SIG-M5 treated with dmso at 0.1 percent for 504 hours (cell line): Measurements from ENCODE around the gene C1QC.

ENCODE experiments used
- DNase-seq: peaks from one replicate; lab custom pipeline; 2025; ENCODE audit not compliant: unreplicated experiment; lab: John Stamatoyannopoulos, UW

C1QC gene

DNA sequence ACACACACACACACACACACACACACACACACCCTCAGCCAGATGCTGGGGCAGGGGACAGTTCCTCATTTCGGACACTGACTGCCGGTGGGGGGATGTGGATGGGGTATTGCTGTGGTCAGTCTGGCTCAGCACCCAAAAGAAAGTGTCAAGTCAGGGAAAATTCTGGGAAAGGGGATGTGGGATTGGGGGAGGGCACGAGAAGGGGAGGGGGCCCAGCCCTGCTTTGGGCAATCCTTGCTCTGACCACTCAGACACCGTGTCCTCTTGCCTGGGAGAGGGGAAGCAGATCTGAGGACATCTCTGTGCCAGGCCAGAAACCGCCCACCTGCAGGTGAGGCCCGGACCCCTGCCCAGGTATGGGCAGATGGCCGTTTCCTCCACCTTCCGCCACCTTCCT is at the start of gene C1QC:
Gene C1QC (plus strand): TSS at position 253 of the 400 bp plus-strand sequence. CDS start 391 bp downstream, outside the sequence.
- no peak for DNase-seq

DNA sequence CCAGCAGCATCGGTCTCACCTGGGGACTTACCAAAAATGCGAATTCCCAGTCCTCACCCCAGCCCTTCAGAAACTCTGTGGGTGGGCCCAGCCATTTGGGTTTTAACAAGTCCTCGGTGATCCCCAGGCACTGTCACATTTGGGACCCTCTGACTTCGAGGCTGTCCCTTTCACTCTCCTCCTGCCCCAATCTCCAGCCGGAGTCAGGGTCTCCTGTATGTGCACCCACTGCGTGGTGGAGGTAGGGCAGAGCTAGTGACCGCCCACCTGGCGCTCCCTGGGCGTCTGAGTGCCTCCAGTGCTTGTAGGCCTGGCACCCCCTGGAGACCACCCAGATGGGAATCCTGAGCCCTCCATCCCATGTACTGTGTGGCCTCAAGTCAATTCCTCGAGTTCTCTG is 49.0 kb upstream of the C1QC start:
- DNase-seq, result no peak

DNA sequence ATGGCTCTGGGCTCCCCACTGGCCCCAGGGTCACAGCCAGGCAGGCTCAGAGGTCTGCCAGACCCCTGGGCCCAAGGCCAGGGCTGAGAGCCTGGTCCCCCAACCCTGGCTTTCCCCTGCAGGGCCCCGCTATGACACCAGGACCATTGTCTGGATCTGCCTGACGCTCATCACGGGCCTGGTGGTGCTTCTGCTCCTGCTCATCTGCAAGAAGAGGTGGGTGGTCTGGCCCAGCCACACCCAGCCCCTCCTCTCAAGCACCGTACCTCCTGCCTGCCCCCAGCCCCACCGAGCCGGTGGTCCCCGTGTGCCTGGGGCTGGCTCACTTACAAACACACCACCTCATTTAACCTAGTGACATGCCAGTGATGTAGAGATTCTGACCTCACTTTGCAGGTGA is 48.3 kb upstream of the C1QC start:
- no peak for DNase-seq

DNA sequence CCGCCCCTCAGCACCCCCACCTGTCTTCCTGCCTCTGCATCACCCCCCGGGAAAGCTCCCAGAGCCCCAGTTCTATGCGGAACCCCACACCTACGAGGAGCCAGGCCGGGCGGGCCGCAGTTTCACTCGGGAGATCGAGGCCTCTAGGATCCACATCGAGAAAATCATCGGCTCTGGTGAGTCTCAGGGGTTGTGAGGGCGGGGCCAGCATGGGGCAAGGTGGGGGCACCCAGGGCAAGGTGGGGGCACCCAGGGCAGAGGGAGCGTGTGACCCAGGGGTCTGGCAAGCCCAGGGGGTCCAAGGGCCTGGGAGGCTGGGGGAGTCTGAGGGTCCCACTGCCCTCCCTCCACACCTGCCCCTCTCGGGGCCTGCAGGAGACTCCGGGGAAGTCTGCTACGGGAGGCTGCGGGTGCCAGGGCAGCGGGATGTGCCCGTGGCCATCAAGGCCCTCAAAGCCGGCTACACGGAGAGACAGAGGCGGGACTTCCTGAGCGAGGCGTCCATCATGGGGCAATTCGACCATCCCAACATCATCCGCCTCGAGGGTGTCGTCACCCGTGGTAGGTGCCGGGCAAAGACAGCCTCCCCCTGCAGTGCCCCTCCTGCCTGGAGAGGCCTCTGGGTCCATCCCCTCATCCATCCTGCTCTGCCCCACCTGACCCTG is 46.0 kb upstream of the C1QC start:
- DNase-seq, result no peak

DNA sequence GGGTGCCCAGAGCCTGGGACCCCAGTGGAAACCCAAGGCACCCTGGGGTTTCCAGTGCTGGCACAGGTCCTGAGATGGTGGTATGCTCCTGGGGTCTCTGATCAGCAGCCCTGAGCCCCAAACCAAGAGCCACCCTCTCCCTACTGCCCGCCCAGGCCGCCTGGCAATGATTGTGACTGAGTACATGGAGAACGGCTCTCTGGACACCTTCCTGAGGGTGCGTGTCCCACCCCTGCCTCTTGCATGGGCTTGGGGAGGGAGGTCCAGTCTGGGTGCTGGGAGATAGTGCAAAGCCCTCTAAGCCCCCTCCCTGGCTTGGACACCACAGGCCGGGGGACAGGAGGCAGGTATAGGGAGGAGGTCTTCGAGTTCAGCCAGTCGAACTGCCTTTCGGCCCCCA is 45.4 kb upstream of the C1QC start:
- no peak for DNase-seq

DNA sequence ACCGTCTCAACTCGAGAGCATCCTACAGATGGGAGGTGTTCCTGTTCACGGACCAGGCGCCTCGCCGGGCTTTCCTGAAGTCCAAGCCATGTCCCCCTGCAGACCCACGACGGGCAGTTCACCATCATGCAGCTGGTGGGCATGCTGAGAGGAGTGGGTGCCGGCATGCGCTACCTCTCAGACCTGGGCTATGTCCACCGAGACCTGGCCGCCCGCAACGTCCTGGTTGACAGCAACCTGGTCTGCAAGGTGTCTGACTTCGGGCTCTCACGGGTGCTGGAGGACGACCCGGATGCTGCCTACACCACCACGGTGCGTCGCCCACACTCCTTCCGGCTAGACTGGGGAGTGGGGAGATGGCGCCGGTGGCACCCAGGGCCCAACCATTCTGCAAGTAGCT is 44.7 kb upstream of the C1QC start:
- DNase-seq, result no peak

DNA sequence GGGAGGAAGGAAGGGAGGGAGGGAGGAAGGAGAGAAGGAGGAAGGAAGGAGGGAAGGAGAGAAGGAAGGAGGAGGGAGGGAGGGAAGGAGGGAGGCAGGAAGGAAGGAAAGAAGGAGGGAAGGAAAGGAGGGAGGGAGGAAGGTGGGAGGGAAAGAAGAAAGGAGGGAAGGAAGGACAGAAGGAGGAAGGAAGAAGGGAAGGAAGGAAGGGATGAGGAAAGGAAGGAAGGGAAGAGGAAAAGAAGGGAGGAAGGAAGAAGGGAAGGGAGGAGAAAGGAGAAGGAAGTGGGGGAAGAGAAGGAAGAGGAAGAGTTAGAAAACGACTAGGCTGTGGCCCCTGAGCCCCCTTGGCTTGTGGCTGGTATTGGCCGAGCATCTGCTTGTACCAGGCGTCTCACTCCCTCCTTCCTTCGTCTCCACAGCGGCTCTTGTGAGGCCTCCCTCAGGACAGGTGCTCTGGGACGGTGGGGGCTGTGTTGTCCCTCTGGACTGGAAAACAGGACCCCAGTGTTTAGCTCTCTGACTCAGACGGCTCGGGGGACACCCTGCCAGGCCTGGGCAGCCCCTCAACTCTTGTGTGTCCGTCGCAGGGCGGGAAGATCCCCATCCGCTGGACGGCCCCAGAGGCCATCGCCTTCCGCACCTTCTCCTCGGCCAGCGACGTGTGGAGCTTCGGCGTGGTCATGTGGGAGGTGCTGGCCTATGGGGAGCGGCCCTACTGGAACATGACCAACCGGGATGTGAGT is 43.2 kb upstream of the C1QC start:
- no peak for DNase-seq

DNA sequence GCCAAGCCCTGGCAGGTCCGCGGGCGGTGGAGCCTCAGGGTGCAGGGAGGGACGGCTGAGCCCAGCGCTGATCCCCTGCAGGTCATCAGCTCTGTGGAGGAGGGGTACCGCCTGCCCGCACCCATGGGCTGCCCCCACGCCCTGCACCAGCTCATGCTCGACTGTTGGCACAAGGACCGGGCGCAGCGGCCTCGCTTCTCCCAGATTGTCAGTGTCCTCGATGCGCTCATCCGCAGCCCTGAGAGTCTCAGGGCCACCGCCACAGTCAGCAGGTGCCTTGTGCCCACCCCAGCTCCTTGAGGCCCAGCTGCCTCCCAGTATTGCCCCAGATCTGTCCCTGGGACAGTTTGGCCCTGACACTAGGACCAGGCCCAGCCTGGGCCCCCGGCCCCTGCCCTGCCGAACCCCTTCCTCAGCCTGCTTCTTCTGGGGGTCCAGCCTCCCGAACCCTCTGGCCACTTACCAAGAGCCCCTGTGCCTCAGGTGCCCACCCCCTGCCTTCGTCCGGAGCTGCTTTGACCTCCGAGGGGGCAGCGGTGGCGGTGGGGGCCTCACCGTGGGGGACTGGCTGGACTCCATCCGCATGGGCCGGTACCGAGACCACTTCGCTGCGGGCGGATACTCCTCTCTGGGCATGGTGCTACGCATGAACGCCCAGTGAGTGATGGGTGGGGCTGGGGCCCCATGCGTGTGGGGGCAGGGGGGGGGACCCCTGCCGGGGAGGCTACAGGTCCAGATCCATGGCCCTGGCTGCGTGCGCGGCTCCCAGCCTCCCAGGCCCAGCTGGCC is 42.4 kb upstream of the C1QC start:
- no peak for DNase-seq

DNA sequence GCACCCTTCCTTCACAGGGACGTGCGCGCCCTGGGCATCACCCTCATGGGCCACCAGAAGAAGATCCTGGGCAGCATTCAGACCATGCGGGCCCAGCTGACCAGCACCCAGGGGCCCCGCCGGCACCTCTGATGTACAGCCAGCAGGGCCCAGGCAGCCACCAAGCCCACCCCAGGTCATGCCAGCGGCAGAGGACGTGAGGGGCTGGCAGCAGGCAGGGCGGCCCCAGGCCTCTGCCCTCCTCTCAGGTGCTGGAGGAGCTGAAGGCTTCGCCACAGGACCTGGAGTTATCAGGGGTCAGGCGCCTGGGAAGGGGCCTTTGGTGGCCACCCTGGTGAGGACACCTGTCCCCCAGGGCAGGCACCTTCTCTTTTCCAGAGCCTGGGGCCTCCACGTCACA is 41.8 kb upstream of the C1QC start:
- DNase-seq, result no peak

DNA sequence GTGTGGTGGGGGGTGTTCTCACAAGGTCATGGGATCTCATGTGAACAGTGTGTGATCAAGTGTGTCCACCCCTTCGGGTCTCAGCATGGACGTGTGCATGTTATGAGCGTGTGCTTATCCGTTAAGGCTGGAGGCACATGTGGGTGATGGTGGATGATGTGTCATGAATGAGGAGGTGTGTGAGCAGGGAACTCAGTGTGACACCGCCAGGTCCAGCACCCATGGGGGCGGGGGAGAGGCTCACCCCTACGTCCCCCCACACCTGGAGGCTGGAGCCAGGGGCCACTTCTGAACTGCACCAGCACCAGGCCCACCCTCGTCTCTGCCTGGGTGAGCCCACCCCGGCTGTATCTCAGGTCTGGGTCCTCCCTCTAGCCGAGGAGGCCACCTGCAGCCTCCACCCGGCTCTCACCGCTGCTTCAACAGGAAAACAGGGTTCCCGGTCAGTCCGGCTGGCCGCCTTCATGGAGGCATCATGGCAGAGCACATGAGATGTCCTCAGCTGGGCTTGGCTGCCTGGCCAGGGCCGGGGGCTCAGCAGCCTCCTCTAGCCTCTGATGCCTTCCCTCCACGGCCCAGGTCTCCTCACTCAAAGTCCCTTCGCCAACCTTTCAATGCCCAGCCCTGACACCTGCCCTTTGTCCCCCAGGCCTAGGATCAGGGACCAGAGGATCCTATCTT is 41.2 kb upstream of the C1QC start:
- no peak for DNase-seq

DNA sequence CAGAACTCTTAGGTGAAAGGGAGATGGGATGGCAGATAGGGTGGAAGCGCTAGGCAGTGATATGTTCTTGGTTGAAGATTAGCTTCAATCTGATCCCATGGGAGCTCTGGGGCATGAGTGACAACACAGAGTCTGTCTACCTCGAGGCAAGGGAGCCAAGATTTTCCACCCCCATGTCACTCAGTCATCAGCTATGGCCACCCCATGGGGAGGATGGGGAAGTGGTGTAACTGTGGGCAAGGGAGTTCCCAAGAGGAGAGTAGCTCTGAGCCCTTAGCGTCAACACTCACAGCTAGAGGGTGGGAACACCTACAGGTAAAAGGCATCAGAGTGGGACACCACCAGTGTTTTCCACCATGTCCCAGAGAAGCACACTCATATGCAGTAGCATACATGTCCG is 37.3 kb upstream of the C1QC start:
- no peak for DNase-seq

DNA sequence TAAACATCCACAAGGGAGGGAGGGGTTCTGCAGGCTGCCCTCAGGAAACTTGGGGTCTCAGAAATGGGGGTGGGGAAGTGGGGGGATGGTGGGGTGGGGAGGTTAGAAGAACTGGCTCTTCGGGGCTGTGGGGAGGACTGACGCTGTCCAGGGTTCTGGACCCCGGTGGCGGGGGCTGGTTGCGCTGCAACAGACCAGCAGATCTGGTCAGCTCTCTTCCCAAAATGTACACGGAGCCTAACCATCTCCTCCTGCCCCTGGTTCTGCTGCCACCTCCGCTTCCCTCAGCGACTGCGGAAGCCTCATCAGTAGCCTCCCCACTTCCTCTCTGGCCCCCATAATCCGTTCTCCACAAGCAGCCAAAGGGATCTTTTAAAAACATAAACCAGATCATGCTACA is 36.3 kb upstream of the C1QC start:
- DNase-seq, result no peak

DNA sequence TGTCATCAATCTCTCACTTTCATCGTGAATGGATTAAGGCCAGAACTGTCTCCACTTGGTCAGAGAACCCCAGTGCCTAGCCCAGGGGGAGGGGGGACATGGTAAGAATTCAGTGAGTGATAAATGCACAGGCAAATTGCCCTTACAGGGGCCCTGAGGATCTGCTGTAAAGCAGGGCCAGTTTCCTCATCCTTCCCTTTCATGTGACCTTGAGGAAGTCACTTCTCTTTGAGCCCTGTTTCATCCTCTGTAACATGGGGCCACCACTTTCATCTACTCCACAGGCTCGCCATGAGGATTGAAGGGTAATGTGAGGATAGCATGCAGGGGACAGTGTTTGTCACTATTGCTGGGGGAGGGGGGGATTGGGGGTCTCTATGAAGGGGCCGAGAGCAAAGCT is 35.1 kb upstream of the C1QC start:
- no peak for DNase-seq

DNA sequence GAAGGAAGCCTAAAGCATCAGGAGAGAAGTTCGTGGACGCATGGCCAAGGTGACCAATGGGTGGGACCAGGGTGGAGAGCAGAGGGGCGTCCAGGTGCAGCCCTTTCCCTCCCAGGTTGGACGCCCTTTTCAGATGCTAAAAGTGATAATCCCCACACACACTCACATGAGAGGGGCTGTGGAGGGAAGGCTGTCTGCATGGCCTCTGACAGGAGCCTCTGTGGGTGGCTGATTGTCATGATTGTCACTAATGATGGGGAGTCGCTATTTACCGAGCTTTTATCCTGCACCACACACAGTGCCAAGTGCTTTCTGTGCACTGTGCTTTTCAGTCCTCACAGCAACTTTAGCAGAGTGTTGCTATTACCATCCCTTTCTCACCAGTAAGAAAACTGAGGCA is 34.1 kb upstream of the C1QC start:
- no peak for DNase-seq

DNA sequence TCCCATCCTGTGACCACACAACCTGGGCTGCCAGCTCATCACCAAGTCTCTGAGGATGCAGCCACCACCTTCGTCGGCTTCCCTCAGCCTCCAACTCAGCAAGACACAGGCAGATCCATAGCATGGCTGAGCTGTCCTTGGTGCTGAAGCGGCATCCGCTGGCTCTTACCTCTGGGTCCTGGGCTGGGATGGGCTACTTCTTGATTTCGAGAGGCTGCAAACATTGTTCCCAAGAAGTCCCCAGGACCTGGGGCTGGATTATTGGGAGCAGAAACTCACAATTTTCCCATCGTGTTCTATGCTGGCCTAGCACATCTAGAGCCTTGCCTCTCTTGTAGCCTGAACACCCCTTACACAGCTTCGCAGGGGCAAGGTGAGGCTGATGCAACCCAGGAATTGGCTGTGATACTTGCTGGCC is 31.9 kb upstream of the C1QC start:
- DNase-seq, result peak; percentile 18

DNA sequence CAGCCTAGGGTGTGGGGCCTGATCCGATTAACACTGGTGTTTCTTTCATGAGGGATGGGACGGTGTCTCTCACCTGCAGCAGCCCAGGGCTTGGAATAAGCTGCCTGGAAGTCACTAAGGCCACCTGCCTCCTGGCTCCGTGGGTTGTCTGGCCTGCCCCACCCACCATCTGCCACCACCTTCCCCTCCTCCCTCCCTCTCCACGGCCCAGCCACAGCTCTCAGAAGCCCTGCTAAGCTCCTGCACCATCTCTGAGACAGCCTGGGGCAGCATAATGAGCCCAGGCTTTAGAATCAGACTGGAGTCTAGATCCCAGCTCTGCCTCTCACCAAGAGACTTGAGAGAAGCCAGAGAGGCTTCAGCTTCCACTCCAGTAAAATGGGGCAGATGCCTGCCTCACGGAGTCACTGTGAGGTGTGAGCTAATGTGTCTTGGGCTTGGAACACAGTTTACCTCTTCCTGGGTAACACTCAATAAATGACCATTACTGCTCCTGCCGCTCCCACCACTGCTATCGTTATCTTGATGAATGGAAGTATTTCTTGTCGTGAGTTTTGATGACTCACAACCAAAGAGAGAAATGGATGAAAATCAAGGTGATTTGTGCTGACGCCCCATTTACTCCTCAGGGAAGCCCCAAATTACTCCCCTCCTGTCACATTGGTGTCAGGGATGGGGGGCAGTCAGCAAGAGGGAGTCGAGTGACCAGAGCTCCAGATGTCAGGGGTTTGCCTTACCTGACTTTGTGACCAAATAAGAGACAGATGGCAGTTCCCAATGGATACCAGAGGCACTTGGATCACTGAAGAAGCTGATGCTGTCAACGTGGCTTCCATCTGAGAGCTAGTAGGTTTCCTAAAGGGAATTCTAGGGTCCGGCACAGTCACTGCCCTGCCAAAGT is 30.5 kb upstream of the C1QC start:
- DNase-seq, result no peak

DNA sequence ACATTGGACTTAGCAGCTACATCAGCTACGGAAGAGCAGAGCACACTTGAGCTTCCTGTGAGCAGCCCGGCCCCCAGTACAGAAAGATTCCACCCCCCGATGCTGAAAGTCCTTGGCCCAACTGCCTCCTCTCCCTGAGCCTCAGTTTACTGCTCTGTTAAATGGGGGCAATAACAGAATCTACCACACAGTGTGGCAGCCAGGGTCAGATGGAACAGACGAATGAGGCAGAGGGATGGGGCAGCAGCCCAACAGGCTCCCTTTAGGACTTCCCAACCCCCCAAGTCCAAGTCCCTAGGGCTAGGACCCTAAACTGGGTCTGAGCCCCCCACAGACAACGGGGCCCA is 29.9 kb upstream of the C1QC start:
- no peak for DNase-seq

DNA sequence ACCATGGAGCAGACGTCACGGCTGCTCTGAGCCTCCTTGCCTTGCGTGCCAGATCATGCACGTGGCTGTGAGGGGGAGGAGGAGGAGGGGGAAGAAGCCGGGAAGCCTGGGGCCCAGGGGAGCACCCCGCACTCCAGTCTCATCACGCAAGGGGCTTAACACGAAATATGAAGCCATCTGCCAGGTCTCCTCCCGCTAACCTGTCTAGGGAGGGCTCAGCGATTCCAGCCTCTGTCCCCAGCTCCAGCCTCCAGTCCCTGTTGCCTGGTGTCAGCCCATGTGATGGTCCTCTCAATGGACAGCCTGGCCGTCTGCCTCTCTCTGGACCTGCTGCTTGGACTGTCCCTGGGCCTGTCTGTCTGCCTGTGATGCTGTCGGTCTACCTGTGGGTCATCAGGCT is 29.5 kb upstream of the C1QC start:
- DNase-seq, result no peak

DNA sequence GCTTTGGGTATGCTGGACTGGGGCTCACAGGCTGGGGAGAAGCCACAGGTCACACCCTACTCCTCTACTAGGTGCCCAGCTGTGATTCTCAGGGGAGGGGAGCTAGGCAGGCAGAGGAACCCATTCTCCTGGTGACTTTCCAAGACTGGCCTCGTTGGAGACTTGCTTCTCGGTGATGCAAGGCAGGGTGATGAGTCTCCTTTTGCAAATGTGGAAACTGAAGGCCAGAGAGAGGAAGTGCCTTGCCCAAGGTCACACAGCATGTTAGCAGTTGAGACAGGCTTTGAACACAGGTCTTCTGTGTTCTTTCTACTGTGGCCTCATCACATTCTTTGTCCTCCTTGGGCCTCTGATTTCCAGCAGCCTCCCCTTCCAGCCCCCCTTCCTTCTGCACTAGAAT is 27.5 kb upstream of the C1QC start:
- DNase-seq, result no peak

DNA sequence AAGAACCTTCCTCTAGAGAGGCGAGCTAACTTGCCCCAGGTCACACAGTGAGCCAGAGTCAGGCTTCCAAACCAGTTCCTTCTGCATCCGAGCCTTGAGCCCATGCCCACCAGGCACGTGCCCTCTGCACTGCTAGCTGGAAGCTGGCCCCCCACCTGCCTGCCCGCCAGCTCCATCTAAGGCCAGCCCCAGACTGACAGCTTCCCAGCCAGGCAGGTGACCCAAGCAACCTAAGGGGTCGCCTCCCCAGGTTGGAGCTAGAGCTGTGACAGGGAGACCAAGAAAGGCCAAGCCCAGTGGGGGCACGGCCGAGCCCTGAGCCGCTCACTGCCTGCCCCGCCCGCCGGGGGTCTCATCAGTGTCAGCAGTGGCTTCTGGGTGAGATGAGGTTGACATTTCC is 26.9 kb upstream of the C1QC start:
- no peak for DNase-seq

DNA sequence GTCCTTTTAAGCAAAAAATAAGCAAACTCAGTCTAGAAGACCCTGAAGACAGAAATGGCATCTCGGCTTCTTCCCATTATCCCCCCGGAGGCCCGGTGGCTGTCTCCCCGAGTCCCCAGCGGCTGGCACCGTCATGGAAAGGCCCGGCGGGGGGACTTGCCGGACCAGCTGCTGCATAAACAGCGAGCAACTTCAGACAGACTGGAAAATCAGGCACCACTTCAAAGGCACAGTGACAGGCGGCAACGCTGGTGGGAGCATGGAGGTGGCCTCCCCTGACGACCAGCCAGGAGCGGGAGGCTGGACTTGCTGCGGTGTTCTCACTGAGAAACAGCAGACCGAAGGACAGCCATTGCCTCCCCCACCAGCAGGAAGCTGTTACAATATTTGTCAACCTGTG is 25.4 kb upstream of the C1QC start:
- no peak for DNase-seq
